GM23338 (cell line): ENCODE measurements around the gene MYCBPAP. TPM values are rescaled to one million over a fixed set of nuclear protein-coding genes. Genes with fewer than 3 reads are reported as not detected.
A peak's percentile ranks its signal among the peaks of the same experiment; 100 is the strongest.

Source experiments
- ATAC-seq: fragments of 200-7000 bp; cut with Tn5 transposase; 3 replicates; pipeline ENCODE4 v1.9.1; 2020
- DNase-seq: peaks from one replicate; pipeline ENCODE4 v3.0.0-alpha.2; 2015; ENCODE audit warnings: low spot score
- H2AFZ ChIP-seq: fragments of 200-600 bp; sonication (generic); 2 replicates; pipeline ENCODE4 v1.8.0; 2016; ENCODE audit warnings: antibody characterized with exemption, mild to moderate bottlenecking, moderate library complexity
- H3F3A ChIP-seq: fragments of 200-600 bp; sonication (generic); replicated peaks from 2 replicates; pipeline ENCODE4 v1.8.0; 2017; ENCODE audit warnings: antibody characterized with exemption, mixed run types, low read depth
- H3K27ac ChIP-seq: fragments of 200-600 bp; sonication (generic); 2 replicates; pipeline ENCODE4 v1.6.1; 2016; ENCODE audit warnings: low read depth
- H3K27me3 ChIP-seq: fragments of 200-600 bp; sonication (generic); 2 replicates; pipeline ENCODE4 v1.8.0; 2016; ENCODE audit warnings: mild to moderate bottlenecking, mixed run types, moderate library complexity; ENCODE audit not compliant: insufficient read depth
- H3K36me3 ChIP-seq: fragments of 200-600 bp; sonication (generic); 2 replicates; pipeline ENCODE4 v1.8.0; 2016; ENCODE audit warnings: mild to moderate bottlenecking; ENCODE audit not compliant: insufficient read depth
- H3K4me1 ChIP-seq: fragments of 200-600 bp; sonication (generic); 2 replicates; pipeline ENCODE4 v1.8.0; 2016; ENCODE audit warnings: mild to moderate bottlenecking, moderate library complexity; ENCODE audit not compliant: insufficient read depth
- H3K4me2 ChIP-seq: fragments of 200-600 bp; sonication (generic); 2 replicates; pipeline ENCODE4 v1.7.1; 2017; ENCODE audit warnings: mixed run types
- H3K4me3 ChIP-seq: fragments of 200-600 bp; sonication (generic); 2 replicates; pipeline ENCODE4 v1.6.1; 2016; ENCODE audit warnings: mixed run types
- H3K79me2 ChIP-seq: fragments of 200-600 bp; sonication (generic); replicated peaks from 2 replicates; pipeline ENCODE4 v1.8.0; 2017; ENCODE audit warnings: mild to moderate bottlenecking; ENCODE audit not compliant: insufficient read depth
- H3K9me2 ChIP-seq: fragments of 200-600 bp; sonication (generic); 2 replicates; pipeline ENCODE4 v1.8.0; 2017; ENCODE audit not compliant: insufficient read depth
- H4K20me1 ChIP-seq: fragments of 200-600 bp; sonication (generic); replicated peaks from 2 replicates; pipeline ENCODE4 v1.8.0; 2017; ENCODE audit warnings: mild to moderate bottlenecking; ENCODE audit not compliant: insufficient read depth
- H3K27ac Mint-ChIP-seq: 2 replicates; pipeline ENCODE4 v1.8.0; 2020; ENCODE audit warnings: inconsistent platforms, mild to moderate bottlenecking, moderate library complexity, mixed read lengths
- H3K27me3 Mint-ChIP-seq: 3 replicates; pipeline ENCODE4 v1.8.0; 2022; ENCODE audit warnings: low read depth, mild to moderate bottlenecking, moderate library complexity, mixed read lengths, inconsistent platforms; ENCODE audit not compliant: insufficient read depth, poor library complexity
- H3K36me3 Mint-ChIP-seq: 3 replicates; pipeline ENCODE4 v1.8.0; 2021; ENCODE audit warnings: low read depth, mild to moderate bottlenecking, inconsistent platforms, moderate library complexity, mixed read lengths
- H3K4me1 Mint-ChIP-seq: 3 replicates; pipeline ENCODE4 v1.8.0; 2020; ENCODE audit warnings: mild to moderate bottlenecking, inconsistent platforms, mixed read lengths
- H3K4me3 Mint-ChIP-seq: 3 replicates; pipeline ENCODE4 v1.8.0; 2021; ENCODE audit warnings: moderate library complexity, mild to moderate bottlenecking, inconsistent platforms, mixed read lengths
- H3K9me3 Mint-ChIP-seq: 3 replicates; pipeline ENCODE4 v1.8.0; 2020; ENCODE audit warnings: moderate library complexity, mild to moderate bottlenecking, inconsistent platforms, mixed read lengths
- ETS1 ChIP-seq: IDR thresholded peaks from 2 replicates; pipeline ENCODE4 v1.6.1; 2016; ENCODE audit warnings: antibody characterized with exemption
- JUNB ChIP-seq: IDR thresholded peaks from one replicate; pipeline ENCODE4 v1.6.1; 2016; ENCODE audit warnings: antibody characterized with exemption; ENCODE audit not compliant: unreplicated experiment
- NANOG ChIP-seq: IDR thresholded peaks from 2 replicates; pipeline ENCODE4 v1.6.1; 2016; ENCODE audit warnings: antibody characterized with exemption, borderline replicate concordance
- POLR2AphosphoS5 ChIP-seq: IDR thresholded peaks from 2 replicates; pipeline ENCODE4 v1.6.1; 2016; ENCODE audit warnings: antibody characterized with exemption, low read depth
- STAT1 ChIP-seq: IDR thresholded peaks from one replicate; pipeline ENCODE4 v1.6.1; 2016; ENCODE audit warnings: antibody characterized with exemption; ENCODE audit not compliant: unreplicated experiment
- ZNF462 ChIP-seq: fragments of 250-450 bp; sonication (Bioruptor Pico); IDR thresholded peaks from 2 replicates; pipeline ENCODE4 v1.5.0; 2020; ENCODE audit warnings: mild to moderate bottlenecking, moderate library complexity
- polyA plus RNA-seq: library from polyadenylated mRNA; unstranded; fragments of >200 nt; fragmentation: Nextera tagmentation; extraction: Ambion mirVana; gene quantifications from 2 replicates; pipeline ENCODE4 v1.2.1, GENCODE V29; 2016
- total RNA-seq: library from RNA; depleted of rRNA; stranded (reverse); fragments of >200 nt; shearing (Covaris generic); gene quantifications from 2 replicates; pipeline ENCODE4 v1.2.3, GENCODE V29; 2014; rRNA removed

The MYCBPAP gene
- total and polyA plus RNA-seq, 2 experiments from 2014 or later = 0.63 to 1.7 TPM

GRCh38 chr17:50579399-50579798, 71.2 kb downstream of the MYCBPAP start (continued):
- TF ChIP-seq ZNF462 (CRISPR knock-in tag) = no peak
- no peak for TF ChIP-seq NANOG
- TF ChIP-seq ETS1 = no peak

GRCh38 chr17:50580646-50581045, 72.4 kb downstream of the MYCBPAP start:
- no peak for DNase-seq
- H3K9me3 Mint-ChIP-seq = no peaks in the 10 kb centered on the region; the same call in 2 of the 3 replicates
- no peak overlapping the region for H3K27ac Mint-ChIP-seq
- no peaks in the 10 kb centered on the region; the same call in 1 of the 2 replicates for H3K4me1 ChIP-seq
- no peaks in the 10 kb centered on the region for H3F3A ChIP-seq
- no peak overlapping the region for H3K4me3 Mint-ChIP-seq
- no peaks in the 10 kb centered on the region for H3K27me3 ChIP-seq
- no peaks in the 10 kb centered on the region for H3K79me2 ChIP-seq
- H2AFZ ChIP-seq = no peak overlapping the region
- H3K36me3 ChIP-seq = no peaks in the 10 kb centered on the region
- TF ChIP-seq POLR2AphosphoS5 (no peak), STAT1 (no peak), JUNB (no peak), NANOG (no peak)
- no peak overlapping the region for H3K4me2 ChIP-seq
- ATAC-seq = peak; percentile 9; the same call in 1 of the 3 replicates
- H3K27ac ChIP-seq = no peak overlapping the region
- no peak overlapping the region for H3K4me3 ChIP-seq
- H3K4me1 Mint-ChIP-seq = peaks cover 22% of the 10 kb centered on the region
- no peaks in the 10 kb centered on the region for H4K20me1 ChIP-seq
- no peaks in the 10 kb centered on the region for H3K36me3 Mint-ChIP-seq
- H3K27me3 Mint-ChIP-seq = peaks cover 7% of the 10 kb centered on the region
- no peaks in the 10 kb centered on the region for H3K9me2 ChIP-seq

Other genes with a start within 250 kb of the MYCBPAP start
- gene TMEM92, start 234.0 kb upstream of the MYCBPAP start, total RNA-seq = 7.3 and 9.7 TPM in 2 replicates
- gene TMEM92, start 234.0 kb upstream of the MYCBPAP start, polyA plus RNA-seq = 13.4 and 18.4 TPM in 2 replicates
- 32.8 and 44.9 TPM in 2 replicates for gene XYLT2, start 162.3 kb upstream of the MYCBPAP start, total RNA-seq
- gene XYLT2, start 162.3 kb upstream of the MYCBPAP start, polyA plus RNA-seq = 14.0 and 14.2 TPM in 2 replicates
- 74.3 and 98.5 TPM in 2 replicates for gene MRPL27, start 135.3 kb upstream of the MYCBPAP start, total RNA-seq
- 226 and 227 TPM in 2 replicates for gene MRPL27, start 135.3 kb upstream of the MYCBPAP start, polyA plus RNA-seq
- 5.9 and 15.9 TPM in 2 replicates for gene EME1, start 135.2 kb upstream of the MYCBPAP start, total RNA-seq
- 14.4 and 14.7 TPM in 2 replicates for gene EME1, start 135.2 kb upstream of the MYCBPAP start, polyA plus RNA-seq
- gene LRRC59, start 110.9 kb upstream of the MYCBPAP start, total RNA-seq = 109 and 124 TPM in 2 replicates
- gene LRRC59, start 110.9 kb upstream of the MYCBPAP start, polyA plus RNA-seq = 46.4 and 47.1 TPM in 2 replicates
- 12.4 and 12.8 TPM in 2 replicates for gene ACSF2, start 82.2 kb upstream of the MYCBPAP start, total RNA-seq
- 6.9 and 7.5 TPM in 2 replicates for gene ACSF2, start 82.2 kb upstream of the MYCBPAP start, polyA plus RNA-seq
- not detected in 2 replicates for gene CHAD, start 39.6 kb upstream of the MYCBPAP start, total RNA-seq
- gene CHAD, start 39.6 kb upstream of the MYCBPAP start, polyA plus RNA-seq = 0.18 TPM in 1 of 2 replicates, not detected in the other
- gene RSAD1, start 29.6 kb upstream of the MYCBPAP start, total RNA-seq = 27.5 and 28.7 TPM in 2 replicates
- 16.5 and 18.4 TPM in 2 replicates for gene RSAD1, start 29.6 kb upstream of the MYCBPAP start, polyA plus RNA-seq
- 7.7 and 13.7 TPM in 2 replicates for gene EPN3, start 24.3 kb downstream of the MYCBPAP start, total RNA-seq
- gene EPN3, start 24.3 kb downstream of the MYCBPAP start, polyA plus RNA-seq = 2.2 and 2.3 TPM in 2 replicates
- 17.4 and 32.7 TPM in 2 replicates for gene SPATA20, start 38.7 kb downstream of the MYCBPAP start, total RNA-seq
- 12.5 and 13.8 TPM in 2 replicates for gene SPATA20, start 38.7 kb downstream of the MYCBPAP start, polyA plus RNA-seq
- 3.6 and 5.1 TPM in 2 replicates for gene CACNA1G, start 52.3 kb downstream of the MYCBPAP start, total RNA-seq
- gene CACNA1G, start 52.3 kb downstream of the MYCBPAP start, polyA plus RNA-seq = 1.1 and 1.4 TPM in 2 replicates
- gene ABCC3, start 126.4 kb downstream of the MYCBPAP start, total RNA-seq = 0.27 TPM in 1 of 2 replicates, not detected in the other
- gene ABCC3, start 126.4 kb downstream of the MYCBPAP start, polyA plus RNA-seq = not detected in 2 replicates
- gene ANKRD40, start 199.5 kb downstream of the MYCBPAP start, total RNA-seq = 35.5 and 42.1 TPM in 2 replicates
- gene ANKRD40, start 199.5 kb downstream of the MYCBPAP start, polyA plus RNA-seq = 19.0 and 19.8 TPM in 2 replicates
- 58.0 and 69.3 TPM in 2 replicates for gene LUC7L3, start 211.2 kb downstream of the MYCBPAP start, total RNA-seq
- gene LUC7L3, start 211.2 kb downstream of the MYCBPAP start, polyA plus RNA-seq = 369 and 501 TPM in 2 replicates